Measurements from ENCODE around the gene TP53I3. TPM values are rescaled to one million over a fixed set of nuclear protein-coding genes. Genes with fewer than 3 reads are reported as not detected.
"Not testable (repeated sequence)": the region's sequence is repeated elsewhere in the genome, so short reads cannot be mapped to it uniquely, and the experiment has no call there.

TP53I3 gene
- total RNA-seq, 4 donors from 2014 or later: 87.5 to 371 (median 241) TPM

DNA sequence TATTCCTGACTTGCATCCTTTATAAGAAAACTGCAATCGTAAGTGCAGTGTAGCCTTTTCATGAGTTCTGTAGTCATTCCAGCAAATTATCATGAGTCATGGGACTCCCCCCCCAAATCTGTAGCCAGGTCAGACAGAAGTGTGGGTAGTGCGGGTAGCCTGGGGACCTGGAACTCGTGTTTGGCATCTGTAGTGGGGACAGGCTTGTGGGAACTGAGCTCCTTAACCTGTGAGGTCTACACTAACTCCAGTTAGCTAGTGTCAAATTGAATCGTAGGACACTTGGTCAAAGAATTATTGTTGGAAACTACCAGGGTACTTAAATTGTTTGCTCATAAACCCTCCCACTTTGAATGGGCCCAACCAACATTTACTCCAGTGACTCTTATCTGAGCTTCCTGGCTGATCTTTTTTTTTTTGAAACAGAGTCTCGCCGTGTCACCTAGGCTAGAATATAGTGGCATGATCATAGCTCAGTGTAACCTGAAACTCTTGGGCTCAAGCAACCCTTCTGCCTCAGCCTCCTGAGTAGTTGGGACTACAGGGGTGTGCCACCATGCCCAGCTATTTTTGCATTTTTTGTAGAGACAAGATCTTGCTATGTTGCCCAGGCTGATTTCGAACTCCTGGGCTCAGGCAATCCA is 26.1 kb upstream of the TP53I3 start:
- H3K27me3 ChIP-seq: no peaks in the 10 kb centered on the region
- DNase-seq: no peak
- H3K36me3 ChIP-seq: no peaks in the 10 kb centered on the region
- H3K4me1 ChIP-seq: no peaks in the 10 kb centered on the region
- H3K9me3 ChIP-seq: no peaks in the 10 kb centered on the region
- H3K27ac ChIP-seq: no peak overlapping the region
- no peak overlapping the region for H3K4me3 ChIP-seq
- TF ChIP-seq CTCF (IDR thresholded peaks at IDR 0.05) (no peak), POLR2A (IDR thresholded peaks at IDR 0.05) (no peak)

- not testable (repeated sequence) for H3K36me3 ChIP-seq, H3K4me3 ChIP-seq, DNase-seq, H3K4me1 ChIP-seq, H3K27ac ChIP-seq, H3K9me3 ChIP-seq, H3K27me3 ChIP-seq
These were observed 24.8 kb upstream of the TP53I3 start for GRCh38 chr2:24109431-24109830.

GRCh38 chr2:24107336-24107735 is 22.7 kb upstream of the TP53I3 start:
- DNase-seq: no peak
- TF ChIP-seq CTCF (IDR thresholded peaks at IDR 0.05): no peak
- H3K4me3 ChIP-seq: no peak overlapping the region
- peaks cover 0 to 4% (median 0%) of the 10 kb centered on the region in 3 donors for H3K36me3 ChIP-seq
- H3K27ac ChIP-seq: no peak overlapping the region
- H3K9me3 ChIP-seq: no peaks in the 10 kb centered on the region
- H3K4me1 ChIP-seq: no peaks in the 10 kb centered on the region
- no peaks in the 10 kb centered on the region for H3K27me3 ChIP-seq

DNA sequence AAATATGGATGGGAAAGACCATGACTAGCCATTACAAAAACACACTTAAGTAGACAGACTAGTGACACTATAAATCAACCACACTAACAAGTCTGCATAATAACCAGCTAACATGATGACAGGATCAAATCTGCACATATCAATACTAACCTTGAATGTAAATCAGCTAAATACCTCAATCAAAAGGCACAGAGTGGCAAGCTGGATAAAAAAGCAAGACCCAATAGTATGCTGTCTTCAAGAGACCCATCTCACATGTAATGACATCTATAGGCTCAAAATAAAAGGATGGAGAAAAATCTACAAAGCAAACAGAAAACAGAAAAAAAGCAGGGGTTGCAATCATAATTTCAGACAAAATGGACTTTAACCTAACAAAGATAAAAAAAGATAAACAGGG is 22.2 kb upstream of the TP53I3 start:
- Histone ChIP-seq H3K36me3 (peaks cover 0 to 4% (median 0%) of the 10 kb centered on the region in 3 donors), H3K4me1 (no peaks in the 10 kb centered on the region), H3K27me3 (no peaks in the 10 kb centered on the region), H3K27ac (no peak overlapping the region), H3K9me3 (no peaks in the 10 kb centered on the region), H3K4me3 (no peak overlapping the region)
- DNase-seq: no peak
- TF ChIP-seq POLR2A (IDR thresholded peaks at IDR 0.05) (no peak), CTCF (IDR thresholded peaks at IDR 0.05) (no peak)

- no peaks in the 10 kb centered on the region for H3K4me1 ChIP-seq
- DNase-seq: no peak
- peaks cover 0 to 4% (median 0%) of the 10 kb centered on the region in 3 donors for H3K36me3 ChIP-seq
- H3K27me3 ChIP-seq: no peaks in the 10 kb centered on the region
- no peaks in the 10 kb centered on the region for H3K9me3 ChIP-seq
- no peak overlapping the region for H3K4me3 ChIP-seq
- TF ChIP-seq CTCF (IDR thresholded peaks at IDR 0.05): no peak
- TF ChIP-seq POLR2A (IDR thresholded peaks at IDR 0.05): no peak
- no peak overlapping the region for H3K27ac ChIP-seq
These were observed 21.2 kb upstream of the TP53I3 start for GRCh38 chr2:24105816-24106215.

- no peak for TF ChIP-seq POLR2A (IDR thresholded peaks at IDR 0.05)
- no peak for TF ChIP-seq CTCF (IDR thresholded peaks at IDR 0.05)
- Histone ChIP-seq H3K36me3 (peaks cover 0 to 4% (median 0%) of the 10 kb centered on the region in 3 donors), H3K27me3 (no peaks in the 10 kb centered on the region), H3K4me3 (no peak overlapping the region), H3K4me1 (no peaks in the 10 kb centered on the region), H3K9me3 (no peaks in the 10 kb centered on the region), H3K27ac (no peak overlapping the region)
- no peak for DNase-seq
These were observed 20.3 kb upstream of the TP53I3 start for GRCh38 chr2:24104906-24105305.

Data from Peyer's patch (tissue), 4 donors.